GM18907 (cell line): Measurements from ENCODE around the gene DEFB119.
"Not testable (repeated sequence)": the region's sequence is repeated elsewhere in the genome, so short reads cannot be mapped to it uniquely, and the experiment has no call there.

ENCODE experiments used
- ATAC-seq: cut with Tn5 transposase; IDR thresholded peaks from one replicate; pipeline ENCODE4 v1.9.1; 2021; ENCODE audit warnings: mild to moderate bottlenecking, moderate library complexity; ENCODE audit not compliant: unreplicated experiment

Gene DEFB119

GRCh38 chr20:31390490-31390889 lies at the start of gene DEFB119:
DEFB119 (minus strand) TSS chr20:31390590; CDS start chr20:31390483, 107 bp downstream.
- no peak for ATAC-seq

GRCh38 chr20:31430568-31431115 lies 40.3 kb upstream of the DEFB119 start:
- ATAC-seq: no peak

- not testable (repeated sequence) for ATAC-seq
These were observed 37.2 kb upstream of the DEFB119 start for GRCh38 chr20:31427576-31427975.

- not testable (repeated sequence) for ATAC-seq
These were observed 36.6 kb upstream of the DEFB119 start for GRCh38 chr20:31426891-31427551.

- ATAC-seq: no peak
These were observed 35.4 kb upstream of the DEFB119 start for GRCh38 chr20:31425797-31426196.

GRCh38 chr20:31418307-31418706 lies 27.9 kb upstream of the DEFB119 start:
- no peak for ATAC-seq

- no peak for ATAC-seq
These were observed 25.3 kb upstream of the DEFB119 start for GRCh38 chr20:31415653-31416052.

GRCh38 chr20:31414381-31414780 lies 24.0 kb upstream of the DEFB119 start:
- no peak for ATAC-seq

- ATAC-seq: no peak
These were observed 19.6 kb upstream of the DEFB119 start for GRCh38 chr20:31410011-31410410.

GRCh38 chr20:31406115-31406514 lies 15.7 kb upstream of the DEFB119 start, which contains the start of gene DEFB121:
DEFB121 (minus strand) TSS chr20:31406215; CDS start chr20:31406152, 63 bp downstream.
- no peak for ATAC-seq

- ATAC-seq: no peak
These were observed 13.5 kb upstream of the DEFB119 start for GRCh38 chr20:31403886-31404285.

GRCh38 chr20:31394900-31395299 lies 4.5 kb upstream of the DEFB119 start:
- ATAC-seq: no peak

- no peak for ATAC-seq
These were observed 2.4 kb upstream of the DEFB119 start for GRCh38 chr20:31392836-31393235.

- ATAC-seq: no peak
These were observed 16.0 kb downstream of the DEFB119 start for GRCh38 chr20:31374346-31374745.

GRCh38 chr20:31368301-31368700 lies 22.1 kb downstream of the DEFB119 start, which contains the start of gene DEFB118:
DEFB118 (plus strand) TSS chr20:31368601; CDS start chr20:31368651, 50 bp downstream.
- no peak for ATAC-seq

GRCh38 chr20:31364272-31364671 lies 26.1 kb downstream of the DEFB119 start:
- ATAC-seq: not testable (repeated sequence)

- ATAC-seq: no peak
These were observed 27.1 kb downstream of the DEFB119 start for GRCh38 chr20:31363295-31363694.

GRCh38 chr20:31355981-31356380 lies 34.4 kb downstream of the DEFB119 start:
- no peak for ATAC-seq

GRCh38 chr20:31341470-31341869 lies 48.9 kb downstream of the DEFB119 start:
- ATAC-seq: no peak

GRCh38 chr20:31330893-31331292 lies 59.5 kb downstream of the DEFB119 start:
- ATAC-seq: no peak
